Urinary bladder (tissue), 4 donors: ENCODE measurements around the gene PCDHGB5. TPM values are rescaled to one million over a fixed set of nuclear protein-coding genes. Genes with fewer than 3 reads are reported as not detected.
"Not testable (repeated sequence)": the region's sequence is repeated elsewhere in the genome, so short reads cannot be mapped to it uniquely, and the experiment has no call there.

Experiments
- DNase-seq: peaks from one replicate; pipeline ENCODE4 v3.0.0-alpha.2; 2015; ENCODE audit errors: extremely low spot score
- H3K27ac ChIP-seq: one replicate; pipeline ENCODE4 v1.5.1; 2013; ENCODE audit warnings: low read depth, mild to moderate bottlenecking, moderate library complexity
- H3K36me3 ChIP-seq: one replicate; pipeline ENCODE4 v1.6.1; 2013; ENCODE audit warnings: mild to moderate bottlenecking, moderate library complexity; ENCODE audit not compliant: insufficient read depth
- H3K4me1 ChIP-seq: one replicate; pipeline ENCODE4 v1.6.1; 2013; ENCODE audit warnings: mild to moderate bottlenecking, moderate library complexity; ENCODE audit not compliant: insufficient read depth
- H3K4me3 ChIP-seq: one replicate; pipeline ENCODE4 v1.5.1; 2013; ENCODE audit warnings: low read depth, low read length
- WGBS: extraction: QIAGEN DNeasy Blood & Tissue Kit; methylation state at CpG from one replicate; pipeline ENCODE4 v1.1.7; 2013; 5-methylcytosine and 5-hydroxymethylcytosine counted together
- polyA plus RNA-seq: library from polyadenylated mRNA; stranded (reverse); fragments of 200-250 nt; gene quantifications from one replicate; pipeline ENCODE4 v1.2.3, GENCODE V29; 2013
- total RNA-seq: library from RNA; depleted of rRNA; stranded (reverse); fragments of >200 nt; gene quantifications from one replicate; pipeline ENCODE4 v1.2.3, GENCODE V29; 2014
- donor health status: healthy with polysubstance abuse.
- donor health status: healthy.

PCDHGB5 gene
- total and polyA plus RNA-seq, 2 donors = 4.7 to 13.5 TPM

DNA sequence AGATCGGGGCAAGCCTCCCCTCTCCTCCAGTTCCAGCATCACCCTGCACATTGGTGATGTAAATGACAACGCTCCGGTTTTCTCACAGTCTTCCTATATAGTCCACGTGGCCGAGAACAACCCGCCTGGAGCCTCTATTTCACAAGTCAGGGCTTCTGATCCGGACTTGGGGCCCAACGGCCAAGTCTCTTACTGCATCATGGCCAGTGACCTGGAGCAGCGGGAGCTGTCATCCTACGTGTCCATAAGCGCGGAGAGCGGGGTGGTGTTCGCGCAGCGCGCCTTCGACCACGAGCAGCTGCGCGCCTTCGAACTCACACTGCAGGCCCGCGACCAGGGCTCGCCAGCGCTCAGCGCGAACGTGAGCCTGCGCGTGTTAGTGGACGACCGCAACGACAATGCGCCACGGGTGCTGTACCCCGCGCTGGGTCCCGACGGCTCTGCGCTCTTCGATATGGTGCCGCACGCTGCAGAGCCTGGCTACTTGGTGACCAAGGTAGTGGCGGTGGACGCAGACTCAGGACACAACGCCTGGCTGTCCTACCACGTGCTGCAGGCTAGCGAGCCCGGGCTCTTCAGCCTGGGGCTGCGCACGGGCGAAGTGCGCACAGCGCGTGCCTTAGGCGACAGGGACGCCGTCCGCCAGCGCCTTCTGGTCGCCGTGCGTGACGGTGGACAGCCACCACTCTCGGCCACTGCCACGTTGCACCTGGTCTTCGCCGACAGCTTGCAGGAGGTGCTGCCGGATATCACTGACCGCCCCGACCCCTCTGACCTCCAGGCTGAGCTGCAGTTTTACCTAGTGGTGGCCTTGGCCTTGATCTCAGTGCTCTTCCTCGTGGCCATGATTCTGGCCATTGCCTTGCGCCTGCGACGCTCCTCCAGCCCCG is 8.3 kb upstream of the PCDHGB5 start:
- Histone ChIP-seq H3K27ac (no peak overlapping the region), H3K4me3 (no peak overlapping the region), H3K4me1 (no peaks in the 10 kb centered on the region), H3K36me3 (no peaks in the 10 kb centered on the region)
- WGBS = 33% methylated on average over 77 of the region's 77 CpGs
- DNase-seq = no peak

DNA sequence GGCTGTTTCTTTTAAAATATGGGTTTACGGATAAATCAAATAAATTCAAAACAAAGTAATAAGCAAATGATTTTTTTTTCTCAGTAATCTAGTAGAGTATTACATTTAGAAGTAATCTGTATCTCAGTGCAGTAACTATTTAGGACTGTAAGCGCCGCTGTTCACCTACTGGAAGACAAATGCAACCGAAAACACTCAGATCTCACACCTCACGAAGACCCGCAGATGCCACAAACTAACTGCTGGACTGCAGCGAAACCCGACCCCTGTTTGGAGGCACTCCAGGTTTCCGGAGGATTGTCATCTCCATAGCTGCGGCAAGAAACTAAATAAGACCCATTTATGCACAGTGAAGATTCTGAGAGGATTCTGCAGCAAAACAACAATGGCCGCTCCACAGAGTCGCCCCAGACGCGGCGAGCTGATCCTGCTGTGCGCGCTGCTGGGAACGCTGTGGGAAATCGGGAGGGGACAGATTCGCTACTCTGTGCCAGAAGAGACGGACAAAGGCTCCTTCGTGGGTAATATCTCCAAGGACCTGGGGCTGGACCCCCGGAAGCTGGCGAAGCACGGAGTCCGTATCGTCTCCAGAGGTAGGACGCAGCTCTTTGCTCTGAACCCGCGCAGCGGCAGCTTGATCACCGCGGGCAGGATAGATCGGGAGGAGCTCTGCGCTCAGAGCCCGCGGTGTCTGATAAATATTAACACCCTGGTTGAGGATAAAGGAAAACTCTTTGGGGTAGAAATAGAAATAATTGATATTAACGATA is 5.1 kb upstream of the PCDHGB5 start, which contains the start of gene PCDHGA8:
Gene PCDHGA8 (plus strand): TSS at position 205 of the 770 bp plus-strand sequence. CDS start 181 bp downstream, at position 386.
- no peak within 1 kb of the TSS for H3K4me3 ChIP-seq
- DNase-seq = no peak
- no peaks in the 10 kb centered on the region for H3K36me3 ChIP-seq
- no peaks in the 10 kb centered on the region for H3K4me1 ChIP-seq
- no peak within 1 kb of the TSS for H3K27ac ChIP-seq
- WGBS = 25% methylated on average over 38 of the region's 38 CpGs

DNA sequence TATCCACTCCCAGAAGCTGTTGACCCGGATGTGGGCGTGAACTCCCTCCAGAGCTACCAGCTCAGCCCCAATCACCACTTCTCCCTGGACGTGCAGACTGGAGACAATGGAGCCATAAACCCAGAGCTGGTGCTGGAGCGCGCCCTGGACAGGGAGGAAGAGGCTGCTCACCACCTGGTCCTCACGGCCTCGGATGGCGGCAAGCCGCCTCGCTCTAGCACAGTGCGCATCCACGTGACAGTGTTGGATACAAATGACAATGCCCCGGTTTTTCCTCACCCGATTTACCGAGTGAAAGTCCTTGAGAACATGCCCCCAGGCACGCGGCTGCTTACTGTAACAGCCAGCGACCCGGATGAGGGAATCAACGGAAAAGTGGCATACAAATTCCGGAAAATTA is 4.5 kb upstream of the PCDHGB5 start:
- Histone ChIP-seq H3K36me3 (no peaks in the 10 kb centered on the region), H3K4me1 (no peaks in the 10 kb centered on the region), H3K27ac (no peak overlapping the region), H3K4me3 (no peak overlapping the region)
- WGBS = 32% methylated on average over 21 of the region's 21 CpGs
- DNase-seq = no peak

DNA sequence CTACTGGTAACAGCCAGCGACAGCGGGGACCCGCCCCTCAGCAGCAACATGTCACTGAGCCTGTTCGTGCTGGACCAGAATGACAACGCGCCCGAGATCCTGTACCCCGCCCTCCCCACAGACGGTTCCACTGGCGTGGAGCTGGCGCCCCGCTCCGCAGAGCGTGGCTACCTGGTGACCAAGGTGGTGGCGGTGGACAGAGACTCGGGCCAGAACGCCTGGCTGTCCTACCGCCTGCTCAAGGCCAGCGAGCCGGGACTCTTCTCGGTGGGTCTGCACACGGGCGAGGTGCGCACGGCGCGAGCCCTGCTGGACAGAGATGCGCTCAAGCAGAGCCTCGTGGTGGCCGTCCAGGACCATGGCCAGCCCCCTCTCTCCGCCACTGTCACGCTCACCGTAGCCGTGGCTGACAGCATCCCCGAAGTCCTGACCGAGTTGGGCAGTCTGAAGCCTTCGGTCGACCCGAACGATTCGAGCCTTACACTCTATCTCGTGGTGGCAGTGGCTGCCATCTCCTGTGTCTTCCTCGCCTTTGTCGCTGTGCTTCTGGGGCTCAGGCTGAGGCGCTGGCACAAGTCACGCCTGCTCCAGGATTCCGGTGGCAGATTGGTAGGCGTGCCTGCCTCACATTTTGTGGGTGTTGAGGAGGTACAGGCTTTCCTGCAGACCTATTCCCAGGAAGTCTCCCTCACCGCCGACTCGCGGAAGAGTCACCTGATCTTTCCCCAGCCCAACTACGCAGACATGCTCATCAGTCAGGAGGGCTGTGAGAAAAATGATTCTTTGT is 3.2 kb upstream of the PCDHGB5 start:
- H3K36me3 ChIP-seq, H3K27ac ChIP-seq, DNase-seq, H3K4me1 ChIP-seq, H3K4me3 ChIP-seq: not testable (repeated sequence)
- WGBS = 37% methylated on average over 43 of the region's 53 CpGs

DNA sequence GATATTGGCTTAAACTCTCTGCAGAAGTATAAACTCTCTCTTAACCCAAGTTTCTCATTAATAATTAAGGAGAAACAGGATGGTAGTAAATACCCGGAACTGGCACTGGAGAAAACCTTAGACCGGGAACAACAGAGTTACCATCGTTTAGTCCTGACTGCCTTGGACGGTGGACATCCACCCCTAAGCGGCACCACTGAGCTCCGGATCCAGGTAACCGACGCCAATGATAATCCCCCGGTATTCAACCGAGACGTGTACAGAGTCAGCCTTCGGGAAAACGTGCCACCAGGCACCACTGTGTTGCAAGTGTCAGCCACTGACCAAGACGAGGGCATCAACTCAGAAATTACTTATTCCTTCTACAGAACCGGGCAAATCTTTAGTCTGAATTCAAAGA is 861 bp downstream of the PCDHGB5 start:
- WGBS = 27% methylated on average over 15 of the region's 15 CpGs
- DNase-seq = no peak
- H3K4me3 ChIP-seq = peak overlapping the region; percentile 6
- no peaks in the 10 kb centered on the region for H3K4me1 ChIP-seq
- no peak overlapping the region for H3K27ac ChIP-seq
- H3K36me3 ChIP-seq = no peaks in the 10 kb centered on the region

DNA sequence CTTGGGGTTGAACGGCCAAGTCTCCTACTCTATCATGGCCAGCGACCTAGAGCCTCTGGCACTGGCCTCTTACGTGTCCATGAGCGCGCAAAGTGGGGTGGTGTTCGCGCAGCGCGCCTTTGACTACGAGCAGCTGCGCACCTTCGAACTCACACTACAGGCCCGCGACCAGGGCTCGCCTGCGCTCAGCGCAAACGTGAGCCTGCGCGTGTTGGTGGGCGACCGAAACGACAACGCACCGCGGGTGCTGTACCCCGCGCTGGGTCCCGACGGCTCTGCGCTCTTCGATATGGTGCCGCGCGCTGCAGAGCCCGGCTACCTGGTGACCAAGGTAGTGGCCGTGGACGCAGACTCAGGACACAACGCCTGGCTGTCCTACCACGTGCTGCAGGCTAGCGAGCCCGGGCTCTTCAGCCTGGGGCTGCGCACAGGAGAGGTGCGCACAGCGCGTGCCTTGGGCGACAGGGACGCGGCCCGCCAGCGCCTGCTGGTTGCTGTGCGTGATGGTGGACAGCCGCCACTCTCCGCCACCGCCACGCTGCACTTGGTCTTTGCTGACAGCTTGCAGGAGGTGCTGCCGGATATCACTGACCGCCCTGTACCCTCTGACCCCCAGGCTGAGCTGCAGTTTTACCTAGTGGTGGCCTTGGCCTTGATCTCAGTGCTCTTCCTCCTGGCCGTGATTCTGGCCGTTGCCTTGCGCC is 2.0 kb downstream of the PCDHGB5 start:
- WGBS = 23% methylated on average over 61 of the region's 61 CpGs
- no peaks in the 10 kb centered on the region for H3K36me3 ChIP-seq
- no peak overlapping the region for H3K27ac ChIP-seq
- no peak overlapping the region for H3K4me3 ChIP-seq
- no peak for DNase-seq
- H3K4me1 ChIP-seq = no peaks in the 10 kb centered on the region

DNA sequence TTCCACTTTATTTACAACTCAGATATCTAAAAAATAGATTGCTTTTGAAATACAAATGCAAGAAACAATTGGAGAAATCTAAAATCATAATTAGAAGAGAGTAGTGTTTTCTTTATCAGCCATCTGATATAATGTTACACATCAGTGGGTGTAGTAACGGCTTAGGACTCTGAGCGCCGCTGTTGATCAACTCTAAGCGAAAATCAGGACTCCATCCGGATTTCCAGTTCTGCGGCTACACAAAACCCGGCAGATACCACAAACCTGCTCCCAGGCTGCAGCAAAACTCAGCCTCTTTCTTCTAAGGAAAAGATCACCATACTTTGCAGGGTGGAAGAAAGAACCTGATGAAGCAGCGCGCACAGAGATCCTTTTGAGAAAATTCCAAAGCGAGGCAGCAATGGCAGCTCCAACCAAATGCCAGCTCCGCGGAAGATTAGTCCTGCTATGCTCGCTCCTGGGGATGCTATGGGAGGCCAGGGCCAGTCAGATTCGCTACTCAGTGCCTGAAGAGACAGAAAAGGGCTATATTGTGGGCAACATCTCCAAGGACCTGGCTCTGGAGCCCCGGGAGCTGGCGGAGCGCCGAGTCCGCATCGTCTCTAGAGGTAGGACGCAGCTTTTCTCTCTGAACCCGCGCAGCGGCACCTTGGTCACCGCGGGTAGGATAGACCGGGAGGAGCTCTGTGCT is 5.0 kb downstream of the PCDHGB5 start, which contains the start of gene PCDHGA9:
Gene PCDHGA9 (plus strand): TSS at position 226 of the 691 bp plus-strand sequence. CDS start 175 bp downstream, at position 401.
- 16% methylated on average over 27 of the region's 27 CpGs for WGBS
- no peak within 1 kb of the TSS for H3K4me3 ChIP-seq
- DNase-seq = no peak
- no peaks in the 10 kb centered on the region for H3K36me3 ChIP-seq
- no peak within 1 kb of the TSS for H3K27ac ChIP-seq
- no peaks in the 10 kb centered on the region for H3K4me1 ChIP-seq

DNA sequence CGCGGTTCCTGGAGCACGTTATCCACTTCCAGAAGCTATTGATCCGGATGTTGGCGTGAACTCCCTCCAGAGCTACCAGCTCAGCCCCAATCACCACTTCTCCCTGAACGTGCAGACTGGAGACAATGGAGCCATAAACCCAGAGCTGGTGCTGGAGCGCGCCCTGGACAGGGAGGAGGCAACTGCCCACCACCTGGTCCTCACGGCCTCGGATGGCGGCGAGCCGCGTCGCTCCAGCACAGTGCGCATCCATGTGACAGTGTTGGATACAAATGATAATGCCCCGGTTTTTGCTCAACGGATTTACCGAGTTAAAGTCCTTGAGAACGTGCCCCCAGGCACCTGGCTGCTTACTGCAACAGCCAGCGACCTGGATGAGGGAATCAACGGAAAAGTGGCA is 5.6 kb downstream of the PCDHGB5 start:
- Histone ChIP-seq H3K4me3 (no peak overlapping the region), H3K4me1 (no peaks in the 10 kb centered on the region), H3K36me3 (no peaks in the 10 kb centered on the region), H3K27ac (no peak overlapping the region)
- DNase-seq = no peak
- 26% methylated on average over 22 of the region's 22 CpGs for WGBS

DNA sequence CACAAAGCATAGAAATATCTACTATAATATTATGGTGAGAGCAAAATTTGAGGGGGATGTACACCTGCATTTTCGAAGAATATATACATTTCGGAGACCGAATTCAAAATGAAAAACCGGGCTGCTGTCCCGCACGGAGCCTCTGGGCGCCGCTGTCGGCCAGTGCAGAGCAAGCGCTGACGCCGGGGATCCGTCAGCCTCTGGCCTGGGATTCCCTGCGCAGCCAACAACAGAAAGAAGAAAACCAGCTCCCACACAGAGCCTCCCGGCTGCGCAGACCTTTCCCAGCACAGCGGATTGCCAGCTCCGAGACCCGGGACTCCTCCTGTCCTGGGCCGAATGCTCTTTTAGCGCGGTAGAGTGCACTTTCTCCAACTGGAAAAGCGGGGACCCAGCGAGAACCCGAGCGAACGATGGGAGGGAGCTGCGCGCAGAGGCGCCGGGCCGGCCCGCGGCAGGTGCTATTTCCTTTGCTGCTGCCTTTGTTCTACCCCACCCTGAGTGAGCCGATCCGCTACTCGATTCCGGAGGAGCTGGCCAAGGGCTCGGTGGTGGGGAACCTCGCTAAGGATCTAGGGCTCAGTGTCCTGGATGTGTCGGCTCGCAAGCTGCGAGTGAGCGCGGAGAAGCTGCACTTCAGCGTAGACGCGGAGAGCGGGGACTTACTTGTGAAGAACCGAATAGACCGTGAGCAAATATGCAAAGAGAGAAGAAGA is 10.2 kb downstream of the PCDHGB5 start, which contains the start of gene PCDHGB6:
Gene PCDHGB6 (plus strand): TSS at position 232 of the 716 bp plus-strand sequence. CDS start 182 bp downstream, at position 414.
- WGBS = 9% methylated on average over 48 of the region's 51 CpGs
- not testable (repeated sequence) for DNase-seq

DNA sequence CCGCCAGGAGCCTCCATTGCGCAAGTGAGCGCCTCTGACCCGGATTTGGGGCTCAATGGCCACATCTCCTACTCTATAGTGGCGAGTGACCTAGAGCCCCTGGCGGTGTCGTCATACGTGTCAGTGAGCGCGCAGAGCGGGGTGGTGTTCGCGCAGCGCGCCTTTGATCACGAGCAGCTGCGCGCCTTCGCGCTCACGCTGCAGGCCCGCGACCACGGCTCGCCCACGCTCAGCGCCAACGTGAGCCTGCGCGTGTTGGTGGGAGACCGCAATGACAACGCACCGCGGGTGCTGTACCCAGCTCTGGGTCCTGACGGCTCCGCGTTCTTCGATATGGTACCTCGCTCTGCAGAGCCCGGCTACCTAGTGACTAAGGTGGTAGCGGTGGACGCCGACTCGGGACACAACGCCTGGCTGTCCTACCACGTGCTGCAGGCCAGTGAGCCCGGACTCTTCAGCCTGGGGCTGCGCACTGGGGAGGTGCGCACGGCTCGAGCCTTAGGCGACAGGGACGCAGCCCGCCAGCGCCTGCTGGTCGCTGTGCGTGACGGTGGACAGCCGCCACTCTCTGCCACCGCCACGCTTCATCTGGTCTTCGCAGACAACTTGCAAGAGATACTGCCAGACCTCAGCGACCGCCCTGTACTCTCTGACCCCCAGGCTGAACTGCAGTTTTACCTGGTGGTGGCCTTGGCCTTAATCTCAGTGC is 12.0 kb downstream of the PCDHGB5 start:
- no peak for DNase-seq
- Histone ChIP-seq H3K27ac (no peak overlapping the region), H3K4me1 (no peaks in the 10 kb centered on the region), H3K36me3 (no peaks in the 10 kb centered on the region), H3K4me3 (no peak overlapping the region)
- WGBS = 20% methylated on average over 64 of the region's 64 CpGs

More for the DNA sequence above, 10.2 kb downstream of the PCDHGB5 start, which contains the start of gene PCDHGB6:
- not testable (repeated sequence) for H3K36me3 ChIP-seq, H3K4me1 ChIP-seq, H3K4me3 ChIP-seq, H3K27ac ChIP-seq

DNA sequence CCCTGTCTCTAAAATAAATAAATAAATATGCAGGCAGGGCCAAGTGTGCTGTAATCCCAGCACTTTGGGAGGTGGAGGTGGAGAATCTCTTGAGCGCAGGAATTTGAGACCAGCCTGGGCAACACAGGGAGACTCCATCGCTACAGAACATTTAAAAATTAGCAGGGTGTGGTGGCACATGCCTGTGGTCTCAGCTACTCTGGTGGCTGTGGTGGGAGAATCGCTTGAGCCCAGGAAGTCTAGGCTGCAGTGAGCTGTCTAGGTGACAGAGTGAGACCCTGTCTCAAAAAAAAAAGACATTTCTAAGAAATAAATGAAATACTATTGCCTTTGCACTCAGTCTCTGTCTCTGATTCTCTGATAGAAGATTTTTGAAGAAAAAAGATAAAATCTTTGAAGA is 13.8 kb downstream of the PCDHGB5 start:
- Histone ChIP-seq H3K4me3 (no peak overlapping the region), H3K4me1 (no peaks in the 10 kb centered on the region), H3K27ac (no peak overlapping the region), H3K36me3 (no peaks in the 10 kb centered on the region)
- WGBS = 51% methylated on average over 3 of the region's 3 CpGs
- no peak for DNase-seq
